Mesenchymal stem cell (in vitro differentiated cells and primary cell): Measurements from ENCODE around the gene IDH3A.

Source experiments
- DNase-seq: peaks from one replicate; pipeline ENCODE4 v3.0.0-alpha.2; 2013
- H2AFZ ChIP-seq: one replicate; pipeline ENCODE4 v1.6.1; 2013; ENCODE audit warnings: low read depth, mild to moderate bottlenecking, control low read depth, inconsistent platforms, low read length, moderate library complexity
- H2AK5ac ChIP-seq: 2 replicates; pipeline ENCODE4 v1.6.1; 2013; ENCODE audit warnings: low read length, moderate library complexity, mild to moderate bottlenecking, inconsistent platforms; ENCODE audit not compliant: severe bottlenecking
- H2BK120ac ChIP-seq: one replicate; pipeline ENCODE4 v1.6.1; 2013; ENCODE audit warnings: low read depth, mild to moderate bottlenecking, inconsistent platforms, low read length, moderate library complexity
- H2BK12ac ChIP-seq, 2 experiments: one replicate each; pipeline ENCODE4 v1.6.1; 2013; ENCODE audit warnings: inconsistent platforms in 2 of 2, low read length in 2 of 2, mild to moderate bottlenecking in 2 of 2, moderate library complexity in 2 of 2, control low read depth in 1 of 2
- H2BK15ac ChIP-seq: one replicate; pipeline ENCODE4 v1.6.1; 2013; ENCODE audit warnings: mild to moderate bottlenecking, low read depth, inconsistent platforms; ENCODE audit not compliant: poor library complexity, severe bottlenecking
- H2BK5ac ChIP-seq: 2 replicates; pipeline ENCODE4 v1.6.1; 2013; ENCODE audit warnings: low read depth, mild to moderate bottlenecking, low read length, control low read depth, inconsistent platforms; ENCODE audit not compliant: poor library complexity, severe bottlenecking
- H3K14ac ChIP-seq, 2 experiments: one replicate each; pipeline ENCODE4 v1.6.1; 2013; ENCODE audit warnings: inconsistent platforms in 2 of 2, low read length in 2 of 2, control low read depth in 1 of 2, mild to moderate bottlenecking in 1 of 2, moderate library complexity in 1 of 2
- H3K18ac ChIP-seq, 2 experiments: one replicate each; pipeline ENCODE4 v1.6.1; 2013; ENCODE audit warnings: inconsistent platforms in 2 of 2, low read length in 2 of 2, control low read depth in 1 of 2, low read depth in 1 of 2, mild to moderate bottlenecking in 1 of 2
- H3K23ac ChIP-seq, 2 experiments: one replicate each; pipeline ENCODE4 v1.6.1; 2013; ENCODE audit warnings: inconsistent platforms in 2 of 2, low read length in 2 of 2, mild to moderate bottlenecking in 2 of 2, moderate library complexity in 2 of 2, control low read depth in 1 of 2
- H3K27ac ChIP-seq: 2 replicates; pipeline ENCODE4 v1.5.1; 2013; ENCODE audit warnings: mild to moderate bottlenecking, moderate library complexity, low read length, control low read depth, inconsistent platforms; ENCODE audit not compliant: poor library complexity, severe bottlenecking
- H3K27me3 ChIP-seq, 2 experiments: 2 replicates each; pipeline versions ENCODE4 v1.6.1 to v1.7.0; 2013; ENCODE audit warnings: low read length in 2 of 2, mild to moderate bottlenecking in 2 of 2, moderate library complexity in 2 of 2, control low read depth in 1 of 2, inconsistent platforms in 1 of 2; ENCODE audit not compliant: control insufficient read depth in 1 of 2, insufficient read depth in 1 of 2
- H3K36me3 ChIP-seq, 2 experiments: 2 replicates each; pipeline versions ENCODE4 v1.6.1 to v1.7.0; 2013; ENCODE audit warnings: low read length in 2 of 2, control low read depth in 1 of 2, inconsistent platforms in 1 of 2, low read depth in 1 of 2, mild to moderate bottlenecking in 1 of 2; ENCODE audit not compliant: insufficient read depth in 2 of 2, control insufficient read depth in 1 of 2
- H3K4ac ChIP-seq, 2 experiments: one replicate each; pipeline ENCODE4 v1.6.1; 2013; ENCODE audit warnings: inconsistent platforms in 2 of 2, low read length in 2 of 2, mild to moderate bottlenecking in 2 of 2, moderate library complexity in 2 of 2, control low read depth in 1 of 2, low read depth in 1 of 2
- H3K4me1 ChIP-seq: 2 replicates; pipeline ENCODE4 v1.6.1; 2013; ENCODE audit warnings: low read depth, low read length, control low read depth; ENCODE audit not compliant: control insufficient read depth, insufficient read depth
- H3K4me2 ChIP-seq: 2 replicates; pipeline ENCODE4 v1.6.1; 2013; ENCODE audit warnings: low read length, mild to moderate bottlenecking, inconsistent platforms; ENCODE audit not compliant: poor library complexity, severe bottlenecking
- H3K4me3 ChIP-seq, 2 experiments: 2 replicates each; pipeline versions ENCODE4 v1.5.1 to v1.7.0; 2013; ENCODE audit warnings: low read length in 2 of 2, mild to moderate bottlenecking in 2 of 2, control low read depth in 1 of 2, low read depth in 1 of 2; ENCODE audit not compliant: insufficient read depth in 1 of 2
- H3K79me1 ChIP-seq: replicated peaks from 2 replicates; pipeline ENCODE4 v1.6.1; 2013; ENCODE audit warnings: mild to moderate bottlenecking, control low read depth, low read length, inconsistent platforms; ENCODE audit not compliant: poor library complexity, severe bottlenecking
- H3K9ac ChIP-seq: 2 replicates; pipeline ENCODE4 v1.7.0; 2013; ENCODE audit warnings: mild to moderate bottlenecking, low read length, moderate library complexity
- H3K9me3 ChIP-seq: 2 replicates; pipeline ENCODE4 v1.7.0; 2013; ENCODE audit warnings: mild to moderate bottlenecking, low read length; ENCODE audit not compliant: control insufficient read depth
- H4K8ac ChIP-seq: one replicate; pipeline ENCODE4 v1.6.1; 2013; ENCODE audit warnings: inconsistent platforms, mild to moderate bottlenecking, low read length, moderate library complexity
- H4K91ac ChIP-seq: one replicate; pipeline ENCODE4 v1.6.1; 2013; ENCODE audit warnings: mild to moderate bottlenecking, low read length, inconsistent platforms
- WGBS: methylation state at CpG from one replicate; pipeline ENCODE4 v1.1.7; 2013; ENCODE audit warnings: mixed read lengths; 5-methylcytosine and 5-hydroxymethylcytosine counted together

The IDH3A gene

DNA sequence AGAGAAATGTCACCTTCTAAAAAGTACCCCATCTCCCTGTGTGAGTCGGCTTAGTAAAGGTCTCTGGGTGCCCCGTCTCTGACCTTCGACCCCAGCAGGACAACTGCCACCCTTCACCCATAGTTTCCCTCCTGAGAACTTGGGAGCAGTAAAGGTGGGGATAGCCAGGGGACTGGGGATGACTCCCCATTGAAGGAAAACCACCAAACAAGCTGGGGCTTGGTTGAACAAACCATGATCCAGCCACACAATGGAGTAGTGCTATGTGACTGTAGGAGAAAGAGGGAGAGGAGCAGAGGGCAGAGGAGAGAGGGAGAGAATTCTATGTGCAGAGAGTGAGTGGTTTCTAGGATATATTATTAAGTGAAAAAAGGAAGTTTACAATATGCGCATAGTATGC, 33.7 kb downstream of the IDH3A start:
- Histone ChIP-seq H2BK120ac (no peak overlapping the region), H2AFZ (no peak overlapping the region), H3K18ac (no peak overlapping the region), H2AK5ac (no peak overlapping the region), H3K36me3 (no peaks in the 10 kb centered on the region), H3K9me3 (no peaks in the 10 kb centered on the region), H3K4me2 (no peak overlapping the region), H2BK15ac (no peak overlapping the region), H3K4me3 (no peak overlapping the region), H3K14ac (no peak overlapping the region), H4K8ac (no peak overlapping the region), H4K91ac (no peak overlapping the region), H3K9ac (no peak overlapping the region), H3K4me1 (no peaks in the 10 kb centered on the region), H3K27me3 (peaks cover 0 to 18% of the 10 kb centered on the region in 2 experiments), H3K23ac (no peak overlapping the region), H2BK12ac (no peak overlapping the region), H3K4ac (no peak overlapping the region), H3K27ac (no peak overlapping the region), H2BK5ac (no peak overlapping the region), H3K79me1 (no peaks in the 10 kb centered on the region)
- DNase-seq = no peak
- 100% methylated on average over 4 of the region's 4 CpGs for whole genome bisulfite sequencing

DNA sequence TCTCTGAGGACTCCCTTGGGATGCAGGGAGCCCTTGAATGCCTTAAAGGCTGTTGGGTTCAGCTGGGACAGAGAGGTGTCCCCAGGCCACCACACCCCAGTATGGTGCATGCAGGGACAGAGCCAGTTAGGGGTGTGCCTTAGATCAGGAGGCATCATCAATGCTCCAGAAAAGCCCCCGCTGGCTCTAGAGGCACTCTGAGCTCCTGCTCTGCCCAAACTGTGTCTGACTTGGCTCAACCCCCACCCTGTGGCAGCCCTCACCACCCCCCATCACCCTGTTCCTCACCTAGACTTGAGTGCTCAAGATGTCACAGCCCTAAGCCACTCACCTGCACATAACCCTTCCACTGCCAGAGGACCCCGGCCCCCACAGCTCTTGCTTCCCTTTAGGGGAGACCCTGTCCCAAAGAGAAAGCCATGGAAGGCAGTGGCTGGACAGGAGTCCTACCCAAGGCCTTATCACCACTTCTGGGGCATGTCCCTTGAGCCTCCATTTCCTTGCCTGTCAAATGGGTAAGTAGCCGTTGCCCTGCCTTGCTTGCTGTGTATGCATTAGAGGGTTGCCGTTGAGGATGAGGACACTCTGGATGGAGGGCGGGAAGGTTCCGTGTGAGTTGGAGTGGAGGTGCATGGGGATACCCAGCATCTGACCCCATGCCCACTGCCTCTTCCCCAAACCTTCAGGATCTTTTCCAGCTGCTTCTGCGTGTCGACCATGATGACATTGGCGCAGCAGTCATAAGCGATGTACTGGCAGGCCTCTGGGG, 43.8 kb downstream of the IDH3A start:
- no peak overlapping the region for H3K23ac ChIP-seq
- H3K4me1 ChIP-seq = no peaks in the 10 kb centered on the region
- no peaks in the 10 kb centered on the region for H3K79me1 ChIP-seq
- H3K36me3 ChIP-seq = no peaks in the 10 kb centered on the region
- no peak overlapping the region for H3K4ac ChIP-seq
- H2AK5ac ChIP-seq = no peak overlapping the region
- no peak overlapping the region for H3K4me2 ChIP-seq
- no peak overlapping the region for H3K4me3 ChIP-seq
- no peak overlapping the region for H2BK12ac ChIP-seq
- H3K18ac ChIP-seq = no peak overlapping the region
- 97% methylated on average over 6 of the region's 10 CpGs for WGBS
- H4K8ac ChIP-seq = peak overlapping the region; percentile 19
- H2BK5ac ChIP-seq = no peak overlapping the region
- DNase-seq = no peak
- no peak overlapping the region for H3K14ac ChIP-seq
- no peak overlapping the region for H4K91ac ChIP-seq
- no peak overlapping the region for H3K9ac ChIP-seq
- H2AFZ ChIP-seq = no peak overlapping the region
- H3K27ac ChIP-seq = no peak overlapping the region
- H2BK120ac ChIP-seq = no peak overlapping the region
- no peak overlapping the region for H2BK15ac ChIP-seq
- H3K27me3 ChIP-seq = peaks cover 5 to 42% of the 10 kb centered on the region in 2 experiments
- H3K9me3 ChIP-seq = peaks cover 12% of the 10 kb centered on the region

DNA sequence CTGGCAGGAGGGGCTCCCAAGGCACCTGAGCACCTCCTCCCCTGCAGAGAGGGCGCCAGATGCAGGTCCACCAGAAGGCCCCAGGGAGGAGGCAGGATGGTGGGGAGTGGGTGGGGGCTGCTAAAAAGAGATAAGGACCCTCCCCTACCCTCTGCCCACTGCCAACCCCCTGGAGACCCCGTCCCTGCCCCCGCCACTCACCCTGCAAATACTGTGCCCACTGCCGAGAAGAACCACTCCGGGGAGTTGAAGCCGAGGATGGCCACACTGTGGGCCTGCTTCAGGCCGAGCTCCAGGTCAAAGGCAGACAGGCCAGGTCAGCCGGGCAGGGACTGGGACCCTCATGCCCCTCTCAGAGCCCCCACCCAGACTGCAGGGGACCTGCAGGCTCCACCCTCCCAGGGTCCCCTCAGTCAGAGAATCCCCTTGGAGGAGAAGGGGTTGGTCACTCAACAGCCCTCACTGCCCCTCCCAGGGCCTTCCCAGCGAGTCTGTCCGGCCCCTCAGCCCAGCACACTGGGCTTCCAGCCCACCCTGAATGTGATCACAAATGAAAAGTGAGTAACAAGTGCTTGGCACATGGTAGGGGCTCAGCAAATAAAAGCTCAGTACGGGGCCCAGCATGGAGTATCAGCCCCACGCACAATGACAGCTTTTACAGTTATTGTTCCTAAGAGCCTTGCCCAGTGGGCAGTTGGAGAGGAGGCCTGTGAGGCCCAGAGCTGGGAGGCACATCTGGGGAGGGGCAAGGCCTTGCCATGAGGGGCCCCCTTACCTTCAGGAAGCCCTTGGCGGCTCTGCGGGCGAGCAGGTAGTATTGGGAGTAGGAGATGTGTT, 44.8 kb downstream of the IDH3A start:
- H3K23ac ChIP-seq = no peak overlapping the region
- no peak overlapping the region for H3K27ac ChIP-seq
- no peak overlapping the region for H2BK15ac ChIP-seq
- peaks cover 12% of the 10 kb centered on the region for H3K9me3 ChIP-seq
- H4K8ac ChIP-seq = no peak overlapping the region
- H2AFZ ChIP-seq = no peak overlapping the region
- H3K4ac ChIP-seq = no peak overlapping the region
- no peaks in the 10 kb centered on the region for H3K36me3 ChIP-seq
- H2BK12ac ChIP-seq = no peak overlapping the region
- no peak overlapping the region for H3K9ac ChIP-seq
- no peak overlapping the region for H2BK120ac ChIP-seq
- 84% methylated on average over 14 of the region's 15 CpGs for WGBS
- no peaks in the 10 kb centered on the region for H3K79me1 ChIP-seq
- no peak overlapping the region for H2BK5ac ChIP-seq
- H3K4me1 ChIP-seq = no peaks in the 10 kb centered on the region
- peaks cover 5 to 42% of the 10 kb centered on the region in 2 experiments for H3K27me3 ChIP-seq
- H3K18ac ChIP-seq = no peak overlapping the region
- no peak overlapping the region for H3K4me2 ChIP-seq
- no peak overlapping the region for H3K14ac ChIP-seq
- no peak overlapping the region for H2AK5ac ChIP-seq
- H3K4me3 ChIP-seq = no peak overlapping the region
- DNase-seq = no peak
- H4K91ac ChIP-seq = no peak overlapping the region

DNA sequence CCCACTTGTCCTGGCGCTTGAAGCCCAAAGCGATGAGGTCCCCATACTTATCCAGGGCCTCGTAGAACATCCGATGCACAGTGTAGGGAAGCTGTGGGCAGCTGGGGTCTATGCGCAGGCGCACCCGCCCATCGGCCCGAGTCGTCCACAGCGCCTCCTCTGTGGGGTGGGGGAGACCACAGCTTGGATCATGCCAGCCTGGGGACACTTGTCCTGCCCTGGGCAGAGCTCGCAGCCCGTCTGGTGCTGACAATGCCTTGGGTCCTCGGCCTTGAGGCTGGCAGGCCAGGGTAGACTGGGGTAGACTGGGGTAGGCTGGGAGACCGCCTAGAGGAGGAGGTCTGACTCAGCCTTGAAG, 45.4 kb downstream of the IDH3A start:
- Histone ChIP-seq H3K4me3 (no peak overlapping the region), H3K36me3 (no peaks in the 10 kb centered on the region), H3K9ac (no peak overlapping the region), H3K4me1 (no peaks in the 10 kb centered on the region), H3K18ac (no peak overlapping the region), H3K23ac (no peak overlapping the region), H2BK5ac (no peak overlapping the region), H3K27ac (no peak overlapping the region), H2BK15ac (no peak overlapping the region), H3K4ac (no peak overlapping the region), H2BK12ac (no peak overlapping the region), H3K4me2 (no peak overlapping the region), H3K27me3 (peaks cover 5 to 42% of the 10 kb centered on the region in 2 experiments), H2BK120ac (no peak overlapping the region), H4K91ac (no peak overlapping the region), H3K79me1 (no peaks in the 10 kb centered on the region), H3K9me3 (peaks cover 12% of the 10 kb centered on the region), H4K8ac (no peak overlapping the region), H3K14ac (no peak overlapping the region), H2AK5ac (no peak overlapping the region), H2AFZ (no peak overlapping the region)
- 89% methylated on average over 15 of the region's 15 CpGs for WGBS
- no peak for DNase-seq
